NT2/D1 (cell line): ENCODE measurements around the gene TLCD1.

Experiments
- DNase-seq: peaks from one replicate; pipeline ENCODE4 v3.0.0-alpha.2; 2011; ENCODE audit warnings: low read depth, low spot score
- H3K27me3 ChIP-seq: 2 replicates; pipeline ENCODE4 v1.6.0; 2011; ENCODE audit warnings: mild to moderate bottlenecking; ENCODE audit not compliant: insufficient read length, insufficient read depth
- H3K36me3 ChIP-seq: 2 replicates; pipeline ENCODE4 v1.6.1; 2011; ENCODE audit warnings: mild to moderate bottlenecking, low read length, mixed read lengths; ENCODE audit not compliant: insufficient read depth, insufficient read length
- H3K4me1 ChIP-seq: 2 replicates; pipeline ENCODE4 v1.5.1; 2011; ENCODE audit not compliant: insufficient read depth, insufficient read length
- H3K4me3 ChIP-seq: 2 replicates; pipeline ENCODE4 v1.5.1; 2011; ENCODE audit warnings: low read depth; ENCODE audit not compliant: insufficient read length
- H3K9ac ChIP-seq: 2 replicates; pipeline ENCODE4 v1.6.0; 2011; ENCODE audit warnings: low read depth; ENCODE audit not compliant: insufficient read length
- H3K9me3 ChIP-seq: 2 replicates; pipeline ENCODE4 v1.5.1; 2011; ENCODE audit warnings: mild to moderate bottlenecking, low read length; ENCODE audit not compliant: insufficient read depth
- SUZ12 ChIP-seq: IDR thresholded peaks from 2 replicates; pipeline ENCODE4 v1.6.1; 2011; ENCODE audit not compliant: insufficient read length, insufficient read depth; ENCODE audit errors: extremely low read depth
- YY1 ChIP-seq: IDR thresholded peaks from 2 replicates; pipeline ENCODE4 v1.6.1; 2011; ENCODE audit not compliant: insufficient read length, insufficient read depth
- ZNF274 ChIP-seq: IDR thresholded peaks from 2 replicates; pipeline ENCODE4 v1.6.1; 2011; ENCODE audit warnings: mild to moderate bottlenecking, low read depth, low read length

Gene TLCD1

DNA sequence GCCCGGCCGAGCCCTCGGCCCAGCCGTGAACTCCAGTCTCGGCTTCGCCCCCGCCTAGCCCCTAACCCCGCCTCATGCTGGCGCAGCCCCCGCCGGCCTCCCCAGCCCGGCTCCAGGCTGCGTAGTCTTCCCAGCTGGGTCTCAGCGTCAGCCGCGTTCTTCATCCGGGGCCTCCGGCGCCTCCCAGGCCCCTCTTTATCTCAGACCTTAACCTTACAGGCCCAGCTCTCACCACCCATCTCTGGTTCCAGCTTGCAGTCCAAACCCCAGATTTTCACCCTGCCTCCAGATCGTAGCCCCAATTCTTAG, 14.4 kb downstream of the TLCD1 start, which contains the start of gene PROCA1:
Gene PROCA1, minus strand, starts transcription at position 166 of the 309 bp plus-strand sequence. CDS start 228 bp downstream, outside the sequence.
- TF ChIP-seq ZNF274 (no peak), SUZ12 (no peak), YY1 (no peak)
- H3K36me3 ChIP-seq, result peaks cover 43% of the 10 kb centered on the region
- H3K4me3 ChIP-seq, result peak within 1 kb of the TSS; percentile 67
- DNase-seq, result no peak
- H3K9ac ChIP-seq, result peak within 1 kb of the TSS; percentile 97
- no peaks in the 10 kb centered on the region for H3K27me3 ChIP-seq
- no peaks in the 10 kb centered on the region for H3K9me3 ChIP-seq
- H3K4me1 ChIP-seq, result peaks cover 22% of the 10 kb centered on the region

DNA sequence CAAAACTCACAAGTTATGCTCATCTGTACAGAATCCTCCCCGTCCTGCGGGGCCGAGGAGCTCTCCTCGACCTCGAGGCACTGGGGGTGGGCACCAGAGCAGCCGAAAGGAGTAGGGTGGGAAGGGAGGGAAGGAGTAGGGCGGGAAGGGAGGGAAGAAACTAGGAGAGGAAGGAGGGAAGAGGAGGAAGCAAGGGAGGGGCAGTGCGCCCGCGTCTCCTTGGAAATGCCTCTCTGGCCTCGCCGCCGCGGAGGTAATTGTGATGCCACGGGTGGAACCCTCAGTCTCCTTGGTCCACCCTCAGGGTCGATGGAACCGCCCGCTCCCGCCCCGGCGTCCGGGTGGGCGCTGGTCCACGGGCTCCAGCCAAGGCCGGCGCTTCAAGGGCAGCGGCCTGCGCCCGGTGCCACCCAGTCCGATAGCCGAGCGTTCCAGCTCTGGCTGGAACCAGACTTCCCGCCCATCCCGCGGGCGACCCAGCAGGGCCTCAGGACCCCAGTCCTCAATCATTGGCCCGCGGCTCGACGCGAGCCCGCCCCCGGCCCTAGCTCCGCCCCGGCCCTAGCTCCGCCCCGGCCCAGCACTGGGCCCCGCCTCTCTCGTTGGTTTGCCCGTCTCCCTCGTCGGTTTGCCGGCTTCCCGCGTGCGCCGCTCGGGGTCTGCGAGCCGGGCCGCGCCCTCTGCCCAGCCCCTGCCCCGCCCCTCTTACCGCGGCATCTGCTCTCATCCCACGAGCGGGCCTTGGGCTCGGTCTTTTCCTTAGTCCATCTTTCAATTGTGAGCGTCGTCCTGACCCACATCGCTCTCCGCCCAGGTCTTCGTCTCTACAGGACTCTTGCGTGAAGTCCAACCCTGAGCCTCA, 14.9 kb downstream of the TLCD1 start:
- Histone ChIP-seq H3K9me3 (no peaks in the 10 kb centered on the region), H3K36me3 (peaks cover 44% of the 10 kb centered on the region), H3K27me3 (no peaks in the 10 kb centered on the region), H3K4me3 (peak overlapping the region; percentile 67), H3K4me1 (peaks cover 22% of the 10 kb centered on the region), H3K9ac (peak overlapping the region; percentile 97)
- TF ChIP-seq SUZ12, result no peak
- no peak for TF ChIP-seq YY1
- TF ChIP-seq ZNF274, result no peak
- DNase-seq, result peak; percentile 80

GRCh38 chr17:28707339-28707720, 18.7 kb downstream of the TLCD1 start:
- DNase-seq, result no peak

DNA sequence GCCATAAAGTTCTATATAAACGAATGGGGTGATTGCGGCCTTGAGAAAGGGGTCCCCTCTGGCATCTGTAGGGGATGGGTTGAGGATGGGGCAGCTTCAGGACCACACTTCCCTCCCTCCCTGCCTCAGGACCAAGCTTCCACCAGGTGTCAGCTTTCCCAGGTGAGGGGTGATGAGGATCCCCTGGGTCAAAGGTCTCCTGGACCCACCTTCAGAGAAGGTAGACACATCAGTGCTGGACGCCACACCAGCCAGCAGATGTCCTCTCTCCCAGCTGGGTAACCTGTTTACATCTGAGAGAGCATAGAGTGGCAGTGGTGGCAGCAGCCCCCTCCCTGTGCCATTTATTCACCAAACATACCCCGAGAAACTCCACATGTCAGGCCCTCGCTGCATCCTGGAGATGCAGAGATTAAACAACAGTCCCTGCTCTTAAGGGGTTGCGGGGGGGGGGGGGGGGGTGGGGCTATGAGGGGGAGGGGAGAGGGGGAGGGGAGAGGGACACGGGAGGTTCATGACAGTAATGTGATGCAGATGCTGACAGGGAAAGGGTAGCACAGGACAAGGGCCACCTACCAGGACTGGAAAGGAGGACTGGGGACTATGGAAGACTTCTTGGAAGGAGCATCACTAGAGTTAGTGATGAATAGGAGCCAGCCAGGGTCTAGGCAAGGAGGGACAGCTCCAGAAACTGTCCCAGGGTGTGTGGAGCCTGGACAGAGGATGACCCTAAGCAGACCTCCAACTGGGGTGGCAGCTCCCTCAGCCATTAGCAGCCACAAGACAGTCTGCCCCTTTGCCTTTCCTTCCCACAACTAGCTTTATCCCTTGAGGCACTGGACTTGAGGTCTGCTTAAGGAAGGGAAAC, 19.3 kb downstream of the TLCD1 start:
- Histone ChIP-seq H3K4me1 (peaks cover 23% of the 10 kb centered on the region), H3K9me3 (no peaks in the 10 kb centered on the region), H3K4me3 (no peak overlapping the region), H3K36me3 (peaks cover 48% of the 10 kb centered on the region), H3K9ac (no peak overlapping the region), H3K27me3 (no peaks in the 10 kb centered on the region)
- TF ChIP-seq YY1 (no peak), ZNF274 (no peak)
- DNase-seq, result no peak

More at GRCh38 chr17:28707339-28707720, 18.7 kb downstream of the TLCD1 start:
- H3K4me3 ChIP-seq, result no peak overlapping the region
- peaks cover 17% of the 10 kb centered on the region for H3K4me1 ChIP-seq
- H3K27me3 ChIP-seq, result no peaks in the 10 kb centered on the region
- TF ChIP-seq ZNF274 (no peak), YY1 (no peak), SUZ12 (no peak)
- H3K9me3 ChIP-seq, result no peaks in the 10 kb centered on the region
- H3K9ac ChIP-seq, result no peak overlapping the region
- H3K36me3 ChIP-seq, result peaks cover 41% of the 10 kb centered on the region

DNA sequence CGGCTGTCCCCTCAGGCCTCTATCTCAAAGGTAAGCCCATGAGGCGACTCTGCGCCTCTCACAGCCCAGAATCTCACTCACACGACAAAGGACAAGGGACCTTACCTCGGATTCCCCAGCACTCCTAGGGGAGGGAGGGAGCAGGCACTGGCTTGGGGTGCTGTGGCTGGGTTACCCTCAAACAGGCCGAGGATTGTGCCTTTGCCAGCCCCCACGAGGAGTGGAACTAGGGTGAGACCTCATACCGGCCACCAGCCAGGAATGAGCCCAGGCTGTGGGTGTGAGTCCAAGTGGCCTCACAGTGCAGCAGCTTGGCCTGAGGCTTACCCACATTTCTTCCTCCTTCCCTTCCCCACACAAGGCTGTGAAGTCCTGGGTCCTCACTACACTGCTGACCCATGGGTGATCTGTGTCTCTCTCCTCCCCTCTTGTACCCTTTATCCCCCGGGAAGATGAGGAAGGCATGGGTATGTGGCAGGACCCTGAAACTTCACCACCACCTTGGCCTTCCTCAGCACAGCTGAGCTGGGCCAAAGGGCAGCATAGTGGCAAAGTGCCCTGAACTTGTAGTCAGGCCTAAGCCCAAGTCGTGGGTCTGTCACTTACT, 20.2 kb downstream of the TLCD1 start:
- DNase-seq, result no peak
- Histone ChIP-seq H3K27me3 (no peaks in the 10 kb centered on the region), H3K9me3 (no peaks in the 10 kb centered on the region), H3K4me3 (no peak overlapping the region), H3K9ac (no peak overlapping the region), H3K36me3 (peaks cover 56% of the 10 kb centered on the region), H3K4me1 (peaks cover 29% of the 10 kb centered on the region)
- TF ChIP-seq SUZ12, result no peak
- TF ChIP-seq ZNF274, result no peak
- TF ChIP-seq YY1, result no peak

- TF ChIP-seq YY1 (no peak), SUZ12 (no peak), ZNF274 (no peak)
- Histone ChIP-seq H3K36me3 (peaks cover 63% of the 10 kb centered on the region), H3K27me3 (no peaks in the 10 kb centered on the region)
Observed at GRCh38 chr17:28705074-28705659, 20.9 kb downstream of the TLCD1 start.

More at GRCh38 chr17:28705074-28705659, 20.9 kb downstream of the TLCD1 start:
- Histone ChIP-seq H3K4me3 (no peak overlapping the region), H3K9ac (peak overlapping the region; percentile 52), H3K4me1 (peaks cover 30% of the 10 kb centered on the region), H3K9me3 (no peaks in the 10 kb centered on the region)
- no peak for DNase-seq
